ENCODE results near the gene ATP2A1. TPM values are rescaled to one million over a fixed set of nuclear protein-coding genes. Genes with fewer than 3 reads are reported as not detected.

Gene ATP2A1
- total and polyA plus RNA-seq, 2 of the 13 experiments (the other 11 are each of a cell fraction or from before 2014, with no cell fraction given) = 3.2 to 12.5 TPM

- TF ChIP-seq, protein P1, sequence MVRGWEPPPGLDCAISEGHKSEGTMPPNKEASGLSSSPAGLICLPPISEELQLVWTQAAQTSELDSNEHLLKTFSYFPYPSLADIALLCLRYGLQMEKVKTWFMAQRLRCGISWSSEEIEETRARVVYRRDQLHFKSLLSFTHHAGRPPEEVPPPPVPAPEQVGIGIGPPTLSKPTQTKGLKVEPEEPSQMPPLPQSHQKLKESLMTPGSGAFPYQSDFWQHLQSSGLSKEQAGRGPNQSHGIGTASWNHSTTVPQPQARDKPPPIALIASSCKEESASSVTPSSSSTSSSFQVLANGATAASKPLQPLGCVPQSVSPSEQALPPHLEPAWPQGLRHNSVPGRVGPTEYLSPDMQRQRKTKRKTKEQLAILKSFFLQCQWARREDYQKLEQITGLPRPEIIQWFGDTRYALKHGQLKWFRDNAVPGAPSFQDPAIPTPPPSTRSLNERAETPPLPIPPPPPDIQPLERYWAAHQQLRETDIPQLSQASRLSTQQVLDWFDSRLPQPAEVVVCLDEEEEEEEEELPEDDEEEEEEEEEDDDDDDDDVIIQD (CRISPR knock-in tag; IDR thresholded peaks at IDR 0.05; ENCODE audit: low read depth) = no peak
- TF ChIP-seq, protein P2, sequence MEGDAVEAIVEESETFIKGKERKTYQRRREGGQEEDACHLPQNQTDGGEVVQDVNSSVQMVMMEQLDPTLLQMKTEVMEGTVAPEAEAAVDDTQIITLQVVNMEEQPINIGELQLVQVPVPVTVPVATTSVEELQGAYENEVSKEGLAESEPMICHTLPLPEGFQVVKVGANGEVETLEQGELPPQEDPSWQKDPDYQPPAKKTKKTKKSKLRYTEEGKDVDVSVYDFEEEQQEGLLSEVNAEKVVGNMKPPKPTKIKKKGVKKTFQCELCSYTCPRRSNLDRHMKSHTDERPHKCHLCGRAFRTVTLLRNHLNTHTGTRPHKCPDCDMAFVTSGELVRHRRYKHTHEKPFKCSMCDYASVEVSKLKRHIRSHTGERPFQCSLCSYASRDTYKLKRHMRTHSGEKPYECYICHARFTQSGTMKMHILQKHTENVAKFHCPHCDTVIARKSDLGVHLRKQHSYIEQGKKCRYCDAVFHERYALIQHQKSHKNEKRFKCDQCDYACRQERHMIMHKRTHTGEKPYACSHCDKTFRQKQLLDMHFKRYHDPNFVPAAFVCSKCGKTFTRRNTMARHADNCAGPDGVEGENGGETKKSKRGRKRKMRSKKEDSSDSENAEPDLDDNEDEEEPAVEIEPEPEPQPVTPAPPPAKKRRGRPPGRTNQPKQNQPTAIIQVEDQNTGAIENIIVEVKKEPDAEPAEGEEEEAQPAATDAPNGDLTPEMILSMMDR (CRISPR knock-in tag; IDR thresholded peaks at IDR 0.05) = no peak
- no peak for TF ChIP-seq SIN3B (IDR thresholded peaks at IDR 0.05; ENCODE audit: low read length)
- TF ChIP-seq ATF5 (CRISPR knock-in tag; IDR thresholded peaks at IDR 0.05; ENCODE audit: low read depth) = no peak
- no peak for TF ChIP-seq SALL1 (CRISPR knock-in tag; IDR thresholded peaks at IDR 0.05)
- TF ChIP-seq PHF21A (CRISPR knock-in tag; IDR thresholded peaks at IDR 0.05) = no peak
- no peak for TF ChIP-seq ZNF331 (CRISPR knock-in tag; IDR thresholded peaks at IDR 0.05)
- TF ChIP-seq ZNF724P (CRISPR knock-in tag; IDR thresholded peaks at IDR 0.05; ENCODE audit: borderline replicate concordance) = no peak
- TF ChIP-seq HMGXB4 (CRISPR knock-in tag; IDR thresholded peaks at IDR 0.05; ENCODE audit: borderline replicate concordance in 1 of 2, low read depth in 1 of 2) = no peak
- TF ChIP-seq ARHGAP35 (CRISPR knock-in tag; IDR thresholded peaks at IDR 0.05; ENCODE audit: borderline replicate concordance) = no peak
- no peak for TF ChIP-seq ZNF24 (IDR thresholded peaks at IDR 0.05)
- no peak for TF ChIP-seq PTBP1 (IDR thresholded peaks at IDR 0.05; ENCODE audit: low read depth, low read length, poor library complexity, severe bottlenecking)
- Histone ChIP-seq H3K4me2 (ENCODE audit: low read depth, low read length) (peak overlapping the region; percentile 9; the same call in 1 of the 2 replicates), H3K9me3 (ENCODE audit: low read length) (no peaks in the 10 kb centered on the region), H3K4me3 (replicated peaks in 1 of 3; ENCODE audit: insufficient read depth in 1 of 3, low read depth in 2 of 3, low read length in 3 of 3) (no peak overlapping the region), H3K27me3 (ENCODE audit: control insufficient read depth in 1 of 2, insufficient read depth in 2 of 2, low read length in 2 of 2) (no peaks in the 10 kb centered on the region), H3K4me1 (ENCODE audit: insufficient read depth, low read length) (peaks cover 77% of the 10 kb centered on the region), H4K20me1 (ENCODE audit: insufficient read depth, low read length) (no peaks in the 10 kb centered on the region), H3K79me2 (ENCODE audit: insufficient read depth, low read length) (no peaks in the 10 kb centered on the region), H3K36me3 (replicated peaks in 1 of 2; ENCODE audit: control insufficient read depth in 1 of 2, insufficient read depth in 2 of 2, low read length in 2 of 2) (no peaks in the 10 kb centered on the region), H3K27ac (ENCODE audit: extremely low read length, insufficient read depth, low read length) (no peak overlapping the region), H2AFZ (ENCODE audit: low read length) (no peak overlapping the region), H3K9ac (ENCODE audit: insufficient read depth, low read depth, low read length) (no peak overlapping the region)
- FAIRE-seq = no peak
- POLR2A ChIA-PET = interaction anchor here (0.7 to 0.8 kb wide), 2 partner anchors 68 to 70 kb away, joined by 3 read pairs; no protein-coding TSS in a partner anchor
- no peak for ATAC-seq
- CTCF ChIA-PET (ENCODE audit: low intra/inter-chr PET ratio, low total read pairs) = no interaction called here
- in situ Hi-C loops (cut with HindIII; ENCODE audit: extremely low pct_ligation_motif_present, low pct_unique_long_range_greater_than_20kb) = no loop called here
- 52% methylated on average over 8 of the region's 8 CpGs for WGBS (ENCODE audit: low lambda C conversion rate)
- BruUV-seq (replicated peaks) = no TSS peak
- DNase-seq (ENCODE audit: low spot score) = no peak
- intact Hi-C loops (cut with micrococcal nuclease; ENCODE audit: unreplicated experiment) = no loop called here
These were observed 54.9 kb downstream of the ATP2A1 start for GRCh38 chr16:28933171-28933570.

Measured in HepG2 (cell line).